Fibroblast of pulmonary artery (primary cell): ENCODE measurements around the gene DIPK1A.

Experiments
- DNase-seq: peaks from one replicate; pipeline ENCODE4 v3.0.0-alpha.2; 2010; ENCODE audit warnings: low read depth
- H3K4me3 ChIP-seq: replicated peaks from 2 replicates; pipeline ENCODE4 v1.5.1; 2011; ENCODE audit warnings: low read depth, mild to moderate bottlenecking, control low read depth, low read length, moderate library complexity
- CTCF ChIP-seq: IDR thresholded peaks from 2 replicates; pipeline ENCODE4 v1.5.1; 2011; ENCODE audit warnings: mild to moderate bottlenecking, control low read depth, low read length, inconsistent platforms; ENCODE audit errors: missing control alignments

The DIPK1A gene

DNA sequence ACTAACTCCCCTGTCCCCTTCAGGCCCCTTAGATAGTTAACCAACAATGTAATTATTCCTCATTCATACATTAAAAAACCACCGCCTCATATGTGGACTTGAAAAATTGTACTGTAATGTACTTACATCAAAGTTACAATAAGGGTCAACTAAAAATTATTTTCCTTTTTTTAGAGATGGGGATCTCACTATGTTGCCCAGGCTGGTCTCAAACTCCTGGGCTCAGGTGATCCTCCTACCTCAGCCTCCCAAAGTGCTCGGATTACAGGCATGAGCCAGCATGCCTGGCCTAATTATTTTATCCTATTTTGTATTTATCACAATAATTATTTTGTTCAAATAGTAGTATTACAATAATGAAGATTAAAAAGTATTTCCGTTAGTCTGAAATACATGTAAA lies 116.8 kb downstream of the DIPK1A start:
- H3K4me3 ChIP-seq = no peak overlapping the region
- TF ChIP-seq CTCF = no peak
- no peak for DNase-seq

DNA sequence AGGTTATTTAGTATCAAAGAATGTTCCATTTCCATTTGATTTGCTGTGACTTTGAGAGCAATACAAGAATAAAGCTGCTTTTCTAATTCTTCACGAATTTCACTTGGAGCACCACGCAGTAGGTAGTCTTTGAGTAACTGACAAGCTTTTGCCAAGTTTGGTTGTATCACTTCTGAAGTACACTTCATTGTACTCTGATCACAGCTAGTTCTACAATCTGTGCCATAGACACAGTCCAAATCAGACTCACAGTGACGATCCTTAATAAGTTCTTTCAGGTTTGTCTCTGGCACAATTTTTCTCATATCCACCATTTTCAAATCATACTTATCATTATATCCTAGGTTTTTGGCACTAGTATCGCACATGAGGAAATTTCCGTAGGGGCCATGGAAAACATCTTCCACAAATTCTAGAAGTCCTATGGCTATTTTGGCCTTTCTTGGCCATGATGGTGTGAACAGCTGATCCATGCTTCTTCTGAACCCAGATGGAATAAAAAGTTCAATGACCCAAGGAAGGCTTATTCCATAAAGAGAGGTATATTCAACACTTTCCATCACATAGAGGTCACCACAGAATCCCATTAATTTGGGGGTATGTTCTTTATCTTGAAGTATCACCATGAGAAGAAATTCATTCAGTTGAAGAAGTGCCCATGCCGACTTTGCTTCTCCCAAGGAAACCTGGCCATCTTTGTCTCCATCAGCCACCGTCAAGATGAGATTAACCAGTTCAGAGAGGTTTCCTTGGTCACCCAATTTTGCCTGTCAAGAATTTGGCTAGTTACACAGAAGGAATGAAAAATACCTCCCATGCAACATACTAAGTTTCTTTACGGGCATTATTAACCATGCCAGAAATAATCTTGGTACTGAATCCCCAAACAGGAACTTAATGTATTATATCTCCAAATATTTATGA lies 117.6 kb downstream of the DIPK1A start:
- DNase-seq = no peak
- H3K4me3 ChIP-seq = no peak overlapping the region
- TF ChIP-seq CTCF = no peak

DNA sequence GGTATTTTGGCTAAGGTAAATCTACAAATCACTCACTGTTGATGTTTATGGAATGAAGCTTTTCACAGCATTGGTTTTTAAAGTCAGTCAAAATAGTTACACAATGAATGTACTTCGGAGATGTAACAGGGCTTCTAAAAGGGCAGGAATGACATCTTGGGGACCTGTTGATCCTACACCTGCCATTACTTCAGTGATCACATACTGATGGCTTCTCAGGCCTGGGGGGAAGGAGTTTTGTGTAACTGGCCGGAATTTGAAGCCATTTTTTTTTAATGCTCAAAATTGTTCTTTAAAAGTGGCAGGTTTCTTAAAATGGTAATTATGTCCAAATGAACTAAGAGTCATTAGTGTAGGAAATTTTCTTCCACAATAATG lies 118.2 kb downstream of the DIPK1A start:
- DNase-seq = no peak
- TF ChIP-seq CTCF = no peak
- no peak overlapping the region for H3K4me3 ChIP-seq

DNA sequence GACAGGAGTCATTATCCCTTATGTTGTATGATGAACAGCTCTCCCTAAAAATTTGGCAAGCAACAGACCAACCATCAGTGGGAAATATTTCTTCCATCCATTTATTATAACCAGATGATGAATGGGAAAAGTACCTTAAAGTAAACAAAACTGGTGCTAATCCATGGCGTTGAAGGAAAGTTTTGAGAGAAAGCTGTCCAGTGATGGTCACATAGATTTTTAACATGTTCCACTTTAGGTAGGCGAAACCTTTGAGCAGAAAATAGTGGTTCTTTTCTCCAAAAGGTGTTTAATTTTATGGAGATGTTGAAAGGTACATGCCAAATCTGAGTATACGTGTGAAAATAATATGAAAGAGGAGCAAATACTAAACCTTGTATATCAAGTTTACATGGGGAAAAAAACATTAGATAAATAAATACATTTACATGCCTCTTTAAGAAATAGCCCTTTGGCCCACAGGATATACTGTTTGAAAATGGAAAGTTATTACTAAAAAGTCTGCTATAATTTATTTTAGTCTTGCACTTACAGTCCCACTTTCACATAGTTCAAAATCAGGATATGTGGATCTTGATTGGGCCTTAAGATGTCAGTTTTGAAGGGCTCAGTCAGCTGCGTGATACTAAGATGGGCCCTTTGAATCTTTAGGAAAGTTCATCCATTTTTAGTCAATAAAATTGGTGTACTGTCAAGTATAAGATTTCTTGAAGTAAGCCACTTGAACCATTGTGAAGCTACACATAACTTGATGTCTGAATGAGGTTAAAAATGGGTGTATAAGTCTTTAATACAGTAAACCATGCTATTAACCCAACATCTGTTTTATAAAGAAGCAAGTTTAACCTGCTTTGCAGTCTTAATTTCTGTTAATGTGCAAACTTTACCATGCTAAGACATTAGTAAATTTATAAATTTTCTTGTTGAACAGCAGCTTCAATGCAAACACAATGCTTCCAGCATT lies 118.9 kb downstream of the DIPK1A start:
- TF ChIP-seq CTCF = no peak
- no peak overlapping the region for H3K4me3 ChIP-seq
- no peak for DNase-seq

DNA sequence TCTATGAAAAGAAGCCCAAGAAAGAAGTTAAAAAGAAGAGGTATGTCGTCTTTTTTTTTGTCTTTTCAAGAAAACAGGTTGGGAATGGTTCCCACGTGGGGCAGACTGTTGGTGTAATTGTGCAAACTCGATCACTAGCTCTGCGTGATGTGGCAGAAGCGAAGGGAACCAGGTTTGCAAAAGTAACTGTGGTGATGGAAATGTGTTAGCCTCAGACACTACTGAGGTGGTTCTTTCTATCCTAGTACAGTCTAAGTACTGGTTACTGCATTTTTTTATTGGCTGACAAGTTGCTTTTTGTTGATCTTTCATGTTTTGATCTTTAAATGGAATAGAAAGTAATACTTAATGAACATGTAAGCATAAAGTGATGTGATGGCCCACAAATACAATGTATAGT lies 120.7 kb downstream of the DIPK1A start:
- DNase-seq = no peak

GRCh38 chr1:92839442-92839841 lies 121.8 kb downstream of the DIPK1A start:
- no peak for DNase-seq
- no peak overlapping the region for H3K4me3 ChIP-seq
- no peak for TF ChIP-seq CTCF

More for the DNA sequence above, 120.7 kb downstream of the DIPK1A start:
- TF ChIP-seq CTCF = no peak
- H3K4me3 ChIP-seq = no peak overlapping the region
